RWPE2 (cell line): Measurements from ENCODE around the gene ST3GAL5.

Source experiments
- ATAC-seq: fragments of 200-7000 bp; cut with Tn5 transposase; 3 replicates; pipeline ENCODE4 v1.9.1; 2021; ENCODE audit warnings: low read depth
- DNase-seq: peaks from one replicate; pipeline ENCODE4 v3.0.0-alpha.2; 2020; ENCODE audit warnings: low spot score
- H3K27ac ChIP-seq: fragments of 450-650 bp; 2 replicates; pipeline ENCODE4 v1.5.1; 2017; ENCODE audit warnings: mild to moderate bottlenecking; ENCODE audit not compliant: poor library complexity, severe bottlenecking
- H3K27me3 ChIP-seq: fragments of 250-450 bp; sonication (Bioruptor Pico); 2 replicates; pipeline ENCODE4 v1.5.1; 2021; ENCODE audit warnings: mild to moderate bottlenecking, moderate library complexity; ENCODE audit not compliant: insufficient read depth, poor library complexity, severe bottlenecking
- H3K36me3 ChIP-seq: fragments of 250-450 bp; sonication (Bioruptor Pico); 2 replicates; pipeline ENCODE4 v1.5.1; 2020; ENCODE audit warnings: low read depth, mild to moderate bottlenecking, moderate library complexity
- H3K4me1 ChIP-seq: fragments of 250-450 bp; sonication (Bioruptor Pico); 2 replicates; pipeline ENCODE4 v1.5.1; 2021; ENCODE audit warnings: mild to moderate bottlenecking, moderate library complexity; ENCODE audit not compliant: insufficient read depth, poor library complexity, severe bottlenecking
- H3K4me3 ChIP-seq: fragments of 250-450 bp; sonication (Bioruptor Pico); 2 replicates; pipeline ENCODE4 v1.5.1; 2021; ENCODE audit warnings: mild to moderate bottlenecking, moderate library complexity; ENCODE audit not compliant: severe bottlenecking
- H3K9me3 ChIP-seq: fragments of 250-450 bp; sonication (Bioruptor Pico); 2 replicates; pipeline ENCODE4 v1.5.1; 2021; ENCODE audit warnings: mild to moderate bottlenecking, moderate library complexity; ENCODE audit not compliant: severe bottlenecking
- CTCF ChIP-seq: fragments of 450-650 bp; IDR thresholded peaks from one replicate; pipeline ENCODE4 v1.5.1; 2017; ENCODE audit warnings: mild to moderate bottlenecking, moderate library complexity; ENCODE audit not compliant: poor library complexity, severe bottlenecking

Gene ST3GAL5

GRCh38 chr2:85906748-85907147, 18.0 kb upstream of the ST3GAL5 start:
- H3K4me3 ChIP-seq, result no peak overlapping the region
- TF ChIP-seq CTCF, result no peak
- H3K4me1 ChIP-seq, result peaks cover 28% of the 10 kb centered on the region
- H3K9me3 ChIP-seq, result no peaks in the 10 kb centered on the region
- H3K27me3 ChIP-seq, result no peaks in the 10 kb centered on the region
- H3K27ac ChIP-seq, result peak overlapping the region; percentile 79
- no peaks in the 10 kb centered on the region for H3K36me3 ChIP-seq
- ATAC-seq (no peak), DNase-seq (no peak)

DNA sequence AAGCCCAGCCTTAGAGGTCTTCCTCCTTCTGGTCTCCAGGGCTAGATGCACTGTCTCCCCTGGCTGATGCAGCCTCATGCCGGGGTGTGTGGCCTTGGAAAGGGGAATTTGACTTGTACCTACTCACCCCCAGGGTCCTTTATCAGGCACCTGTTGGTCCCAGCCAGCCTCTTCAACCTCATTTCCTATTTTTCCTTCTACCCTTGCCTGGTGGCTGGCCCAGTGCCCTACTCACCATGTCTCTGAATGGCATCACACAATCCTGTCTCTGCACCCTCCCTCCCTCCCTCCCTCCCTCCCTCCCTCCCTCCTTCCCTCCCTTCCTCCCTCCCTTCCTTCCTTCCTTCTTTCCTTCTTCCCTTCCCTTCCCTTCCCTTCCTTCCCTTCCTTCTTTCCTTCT, 17.1 kb upstream of the ST3GAL5 start:
- no peak for DNase-seq
- TF ChIP-seq CTCF, result no peak
- H3K4me3 ChIP-seq, result no peak overlapping the region
- H3K27ac ChIP-seq, result no peak overlapping the region
- no peaks in the 10 kb centered on the region for H3K36me3 ChIP-seq
- no peaks in the 10 kb centered on the region for H3K9me3 ChIP-seq
- no peaks in the 10 kb centered on the region for H3K27me3 ChIP-seq
- ATAC-seq, result no peak
- peaks cover 21% of the 10 kb centered on the region for H3K4me1 ChIP-seq

GRCh38 chr2:85905187-85905666, 16.4 kb upstream of the ST3GAL5 start:
- no peak for ATAC-seq
- Histone ChIP-seq H3K9me3 (no peaks in the 10 kb centered on the region), H3K4me1 (peaks cover 21% of the 10 kb centered on the region), H3K27me3 (no peaks in the 10 kb centered on the region), H3K4me3 (no peak overlapping the region), H3K27ac (no peak overlapping the region), H3K36me3 (no peaks in the 10 kb centered on the region)
- no peak for DNase-seq
- no peak for TF ChIP-seq CTCF

GRCh38 chr2:85903849-85904248, 15.1 kb upstream of the ST3GAL5 start:
- no peak for DNase-seq
- H3K4me1 ChIP-seq, result peaks cover 18% of the 10 kb centered on the region
- no peak overlapping the region for H3K4me3 ChIP-seq
- H3K9me3 ChIP-seq, result no peaks in the 10 kb centered on the region
- H3K27me3 ChIP-seq, result no peaks in the 10 kb centered on the region
- H3K36me3 ChIP-seq, result no peaks in the 10 kb centered on the region
- no peak overlapping the region for H3K27ac ChIP-seq
- ATAC-seq, result no peak
- no peak for TF ChIP-seq CTCF

DNA sequence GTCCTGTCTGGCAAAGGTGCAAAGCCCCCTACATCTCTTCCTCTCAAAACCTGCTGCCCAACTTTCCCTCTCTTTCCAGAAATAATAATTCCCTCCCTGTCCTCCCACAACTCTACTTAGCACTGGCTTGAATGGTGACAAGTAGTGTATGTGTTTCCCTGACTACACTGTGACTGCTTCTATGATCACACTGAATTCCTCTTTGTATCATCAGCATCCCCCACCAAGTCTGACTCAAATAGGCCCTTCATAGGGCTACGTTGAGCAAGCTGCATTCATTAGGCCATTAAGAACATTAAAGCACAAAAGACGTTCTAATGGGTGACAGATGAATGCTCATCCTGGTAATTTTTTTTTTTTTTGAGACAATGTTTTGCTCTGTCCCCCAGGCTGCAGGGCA, 13.7 kb upstream of the ST3GAL5 start:
- H3K27ac ChIP-seq, result no peak overlapping the region

More for the DNA sequence above, 13.7 kb upstream of the ST3GAL5 start:
- Histone ChIP-seq H3K27me3 (no peaks in the 10 kb centered on the region), H3K9me3 (no peaks in the 10 kb centered on the region), H3K36me3 (no peaks in the 10 kb centered on the region), H3K4me3 (no peak overlapping the region), H3K4me1 (peaks cover 5% of the 10 kb centered on the region)
- no peak for TF ChIP-seq CTCF
- ATAC-seq (no peak), DNase-seq (no peak)
